ENCODE data around the gene SMARCAD1.

Gene SMARCAD1

GRCh38 chr4:94211861-94212260 lies 4.2 kb downstream of the SMARCAD1 start:
- Mint-ChIP-seq H3K4me1 (ENCODE audit: low read depth) (peaks cover 65% of the 10 kb centered on the region), H3K36me3 (peaks cover 41% of the 10 kb centered on the region), H3K27ac (peak overlapping the region; percentile 37), H3K27me3 (no peaks in the 10 kb centered on the region), H3K9me3 (ENCODE audit: low read depth) (no peaks in the 10 kb centered on the region), H3K4me3 (no peak overlapping the region)

GRCh38 chr4:94214703-94215319 lies 7.1 kb downstream of the SMARCAD1 start:
- Mint-ChIP-seq H3K9me3 (ENCODE audit: low read depth) (no peaks in the 10 kb centered on the region), H3K4me1 (ENCODE audit: low read depth) (peaks cover 65% of the 10 kb centered on the region), H3K27me3 (no peaks in the 10 kb centered on the region), H3K4me3 (no peak overlapping the region), H3K36me3 (peaks cover 43% of the 10 kb centered on the region), H3K27ac (no peak overlapping the region)

- Mint-ChIP-seq H3K27ac (no peak overlapping the region), H3K36me3 (peaks cover 39% of the 10 kb centered on the region), H3K4me3 (no peak overlapping the region), H3K4me1 (ENCODE audit: low read depth) (peaks cover 58% of the 10 kb centered on the region), H3K9me3 (ENCODE audit: low read depth) (no peaks in the 10 kb centered on the region), H3K27me3 (no peaks in the 10 kb centered on the region)
These were observed 8.7 kb downstream of the SMARCAD1 start for GRCh38 chr4:94216394-94216793.

- Mint-ChIP-seq H3K27me3 (no peaks in the 10 kb centered on the region), H3K27ac (no peak overlapping the region), H3K9me3 (ENCODE audit: low read depth) (no peaks in the 10 kb centered on the region), H3K36me3 (peaks cover 26% of the 10 kb centered on the region), H3K4me3 (no peak overlapping the region), H3K4me1 (ENCODE audit: low read depth) (peaks cover 44% of the 10 kb centered on the region)
These were observed 11.7 kb downstream of the SMARCAD1 start for GRCh38 chr4:94219402-94219801.

- H3K4me1 Mint-ChIP-seq (ENCODE audit: low read depth): peaks cover 34% of the 10 kb centered on the region
- H3K27ac Mint-ChIP-seq: no peak overlapping the region
- H3K36me3 Mint-ChIP-seq: peaks cover 15% of the 10 kb centered on the region
- H3K4me3 Mint-ChIP-seq: no peak overlapping the region
- H3K9me3 Mint-ChIP-seq (ENCODE audit: low read depth): no peaks in the 10 kb centered on the region
- no peaks in the 10 kb centered on the region for H3K27me3 Mint-ChIP-seq
These were observed 14.3 kb downstream of the SMARCAD1 start for GRCh38 chr4:94221916-94222315.

GRCh38 chr4:94225449-94225848 lies 17.8 kb downstream of the SMARCAD1 start:
- peaks cover 17% of the 10 kb centered on the region for H3K36me3 Mint-ChIP-seq
- no peaks in the 10 kb centered on the region for H3K9me3 Mint-ChIP-seq (ENCODE audit: low read depth)
- H3K4me1 Mint-ChIP-seq (ENCODE audit: low read depth): peaks cover 29% of the 10 kb centered on the region
- no peak overlapping the region for H3K27ac Mint-ChIP-seq
- H3K4me3 Mint-ChIP-seq: no peak overlapping the region
- H3K27me3 Mint-ChIP-seq: no peaks in the 10 kb centered on the region

- peaks cover 27% of the 10 kb centered on the region for H3K4me1 Mint-ChIP-seq (ENCODE audit: low read depth)
- H3K9me3 Mint-ChIP-seq (ENCODE audit: low read depth): no peaks in the 10 kb centered on the region
- H3K27me3 Mint-ChIP-seq: no peaks in the 10 kb centered on the region
- no peak overlapping the region for H3K27ac Mint-ChIP-seq
- H3K36me3 Mint-ChIP-seq: peaks cover 13% of the 10 kb centered on the region
- H3K4me3 Mint-ChIP-seq: no peak overlapping the region
These were observed 19.1 kb downstream of the SMARCAD1 start for GRCh38 chr4:94226763-94227162.

GRCh38 chr4:94228493-94229216 lies 21.0 kb downstream of the SMARCAD1 start:
- no peaks in the 10 kb centered on the region for H3K9me3 Mint-ChIP-seq (ENCODE audit: low read depth)
- H3K4me1 Mint-ChIP-seq (ENCODE audit: low read depth): peaks cover 27% of the 10 kb centered on the region
- no peaks in the 10 kb centered on the region for H3K27me3 Mint-ChIP-seq
- no peak overlapping the region for H3K4me3 Mint-ChIP-seq
- no peak overlapping the region for H3K27ac Mint-ChIP-seq
- H3K36me3 Mint-ChIP-seq: peaks cover 14% of the 10 kb centered on the region

GRCh38 chr4:94232519-94232918 lies 24.9 kb downstream of the SMARCAD1 start:
- Mint-ChIP-seq H3K27ac (no peak overlapping the region), H3K27me3 (no peaks in the 10 kb centered on the region), H3K4me1 (ENCODE audit: low read depth) (peaks cover 8% of the 10 kb centered on the region), H3K36me3 (peaks cover 12% of the 10 kb centered on the region), H3K4me3 (no peak overlapping the region), H3K9me3 (ENCODE audit: low read depth) (no peaks in the 10 kb centered on the region)

- no peaks in the 10 kb centered on the region for H3K27me3 Mint-ChIP-seq
- no peak overlapping the region for H3K27ac Mint-ChIP-seq
- H3K36me3 Mint-ChIP-seq: peaks cover 10% of the 10 kb centered on the region
- no peak overlapping the region for H3K4me3 Mint-ChIP-seq
- no peaks in the 10 kb centered on the region for H3K9me3 Mint-ChIP-seq (ENCODE audit: low read depth)
- no peaks in the 10 kb centered on the region for H3K4me1 Mint-ChIP-seq (ENCODE audit: low read depth)
These were observed 28.2 kb downstream of the SMARCAD1 start for GRCh38 chr4:94235825-94236224.

GRCh38 chr4:94237271-94237670 lies 29.6 kb downstream of the SMARCAD1 start:
- Mint-ChIP-seq H3K9me3 (ENCODE audit: low read depth) (no peaks in the 10 kb centered on the region), H3K27me3 (no peaks in the 10 kb centered on the region), H3K4me3 (no peak overlapping the region), H3K4me1 (ENCODE audit: low read depth) (no peaks in the 10 kb centered on the region), H3K27ac (no peak overlapping the region), H3K36me3 (peaks cover 13% of the 10 kb centered on the region)

GRCh38 chr4:94238160-94238559 lies 30.5 kb downstream of the SMARCAD1 start:
- Mint-ChIP-seq H3K27me3 (no peaks in the 10 kb centered on the region), H3K4me3 (no peak overlapping the region), H3K9me3 (ENCODE audit: low read depth) (no peaks in the 10 kb centered on the region), H3K4me1 (ENCODE audit: low read depth) (no peaks in the 10 kb centered on the region), H3K36me3 (peaks cover 13% of the 10 kb centered on the region), H3K27ac (no peak overlapping the region)

- H3K9me3 Mint-ChIP-seq (ENCODE audit: low read depth): no peaks in the 10 kb centered on the region
- no peak overlapping the region for H3K27ac Mint-ChIP-seq
- no peaks in the 10 kb centered on the region for H3K4me1 Mint-ChIP-seq (ENCODE audit: low read depth)
- peaks cover 13% of the 10 kb centered on the region for H3K36me3 Mint-ChIP-seq
- no peak overlapping the region for H3K4me3 Mint-ChIP-seq
- no peaks in the 10 kb centered on the region for H3K27me3 Mint-ChIP-seq
These were observed 32.7 kb downstream of the SMARCAD1 start for GRCh38 chr4:94240384-94240783.

- H3K27me3 Mint-ChIP-seq: no peaks in the 10 kb centered on the region
- H3K9me3 Mint-ChIP-seq (ENCODE audit: low read depth): no peaks in the 10 kb centered on the region
- no peak overlapping the region for H3K27ac Mint-ChIP-seq
- H3K4me3 Mint-ChIP-seq: no peak overlapping the region
- H3K4me1 Mint-ChIP-seq (ENCODE audit: low read depth): no peaks in the 10 kb centered on the region
- H3K36me3 Mint-ChIP-seq: peaks cover 14% of the 10 kb centered on the region
These were observed 36.6 kb downstream of the SMARCAD1 start for GRCh38 chr4:94244087-94244828.

- no peaks in the 10 kb centered on the region for H3K9me3 Mint-ChIP-seq (ENCODE audit: low read depth)
- no peak overlapping the region for H3K27ac Mint-ChIP-seq
- H3K27me3 Mint-ChIP-seq: no peaks in the 10 kb centered on the region
- no peaks in the 10 kb centered on the region for H3K4me1 Mint-ChIP-seq (ENCODE audit: low read depth)
- peaks cover 16% of the 10 kb centered on the region for H3K36me3 Mint-ChIP-seq
- H3K4me3 Mint-ChIP-seq: no peak overlapping the region
These were observed 37.1 kb downstream of the SMARCAD1 start for GRCh38 chr4:94244829-94245185.
